ENCODE data around the gene SIRPG. TPM values are rescaled to one million over a fixed set of nuclear protein-coding genes. Genes with fewer than 3 reads are reported as not detected.

The SIRPG gene
- polyA plus RNA-seq, 1 of the 3 experiments (the other 2 are of a cell fraction), result not detected

- Histone ChIP-seq H3K9me2 (no peaks in the 10 kb centered on the region), H3K36me3 (replicated peaks in 1 of 2; ENCODE audit: control insufficient read depth in 1 of 2, insufficient read depth in 2 of 2, low read length in 1 of 2) (no peaks in the 10 kb centered on the region), H4K20me1 (ENCODE audit: insufficient read depth) (0 out of 2 replicates have a peak, but pooled peaks cover 5% of the 10 kb centered on the region), H3K27me3 (ENCODE audit: insufficient read depth) (no peaks in the 10 kb centered on the region), H3K4me3 (ENCODE audit: low read depth in 2 of 2, low read length in 1 of 2) (no peak overlapping the region), H3K9me3 (no peaks in the 10 kb centered on the region), H3K79me2 (ENCODE audit: insufficient read depth) (no peaks in the 10 kb centered on the region), H3K9ac (no peak overlapping the region), H3F3A (replicated peaks; ENCODE audit: insufficient read depth) (no peaks in the 10 kb centered on the region), H3K27ac (ENCODE audit: low read depth in 2 of 2, low read length in 1 of 2) (no peak overlapping the region), H3K4me1 (ENCODE audit: control insufficient read depth in 1 of 2, insufficient read depth in 2 of 2, low read depth in 1 of 2, low read length in 1 of 2) (no peaks in the 10 kb centered on the region), H2AFZ (ENCODE audit: low read depth) (no peak overlapping the region), H3K4me2 (no peak overlapping the region)
- DNase-seq, result no peak
- ChIA-PET CTCF (no interaction called here), POLR2A (no interaction called here)
- 27% methylated on average over 1 of the region's 1 CpG for WGBS (ENCODE audit: low lambda C conversion rate)
- TF ChIP-seq USF2 (IDR thresholded peaks at IDR 0.05; ENCODE audit: borderline replicate concordance, low read depth, low read length), result no peak
- TF ChIP-seq MXI1 (IDR thresholded peaks at IDR 0.05; ENCODE audit: low read depth, low read length), result no peak
Measured at GRCh38 chr20:1652104-1652503, 5.5 kb downstream of the SIRPG start.

- H3F3A ChIP-seq (replicated peaks; ENCODE audit: insufficient read depth), result no peaks in the 10 kb centered on the region
- H3K4me2 ChIP-seq, result no peak overlapping the region
- H2AFZ ChIP-seq (ENCODE audit: low read depth), result no peak overlapping the region
- H3K4me1 ChIP-seq (ENCODE audit: control insufficient read depth in 1 of 2, insufficient read depth in 2 of 2, low read depth in 1 of 2, low read length in 1 of 2), result no peaks in the 10 kb centered on the region
- POLR2A ChIA-PET, result no interaction called here
- H3K27ac ChIP-seq (ENCODE audit: low read depth in 2 of 2, low read length in 1 of 2), result no peak overlapping the region
- H3K9me3 ChIP-seq, result no peaks in the 10 kb centered on the region
- CTCF ChIA-PET, result interaction anchor here (1.0 kb wide), 1 partner anchor 185 kb away, joined by 3 read pairs; the partner anchor contains the start of gene NSFL1C
- no peaks in the 10 kb centered on the region for H3K79me2 ChIP-seq (ENCODE audit: insufficient read depth)
- 0 out of 2 replicates have a peak, but pooled peaks cover 5% of the 10 kb centered on the region for H4K20me1 ChIP-seq (ENCODE audit: insufficient read depth)
- H3K27me3 ChIP-seq (ENCODE audit: insufficient read depth), result no peaks in the 10 kb centered on the region
- no peak overlapping the region for H3K4me3 ChIP-seq (ENCODE audit: low read depth in 2 of 2, low read length in 1 of 2)
- DNase-seq, result no peak
- TF ChIP-seq ELF1 (IDR thresholded peaks at IDR 0.05), result no peak
- TF ChIP-seq FOXJ3 (CRISPR knock-in tag; IDR thresholded peaks at IDR 0.05), result no peak
- no peak for TF ChIP-seq RXRA (IDR thresholded peaks at IDR 0.05; ENCODE audit: borderline replicate concordance, low read depth)
- TF ChIP-seq USF2 (IDR thresholded peaks at IDR 0.05; ENCODE audit: borderline replicate concordance, low read depth, low read length), result no peak
- no peak for TF ChIP-seq SIN3A (IDR thresholded peaks at IDR 0.05; ENCODE audit: borderline replicate concordance, low read depth, low read length)
- no peak for TF ChIP-seq GABPA (IDR thresholded peaks at IDR 0.05; ENCODE audit: low read depth)
- no peak for TF ChIP-seq SMC3 (IDR thresholded peaks at IDR 0.05; ENCODE audit: low read depth, low read length)
- TF ChIP-seq ZBTB33 (IDR thresholded peaks at IDR 0.05; ENCODE audit: borderline replicate concordance, low read depth), result no peak
- no peak for TF ChIP-seq TEAD4 (IDR thresholded peaks at IDR 0.05; ENCODE audit: borderline replicate concordance, insufficient read depth)
- no peak for TF ChIP-seq RAD21 (IDR thresholded peaks at IDR 0.05; ENCODE audit: low read length)
- no peak for TF ChIP-seq EP300 (IDR thresholded peaks at IDR 0.05; ENCODE audit: borderline replicate concordance in 1 of 2, low read depth in 1 of 2, low read length in 1 of 2)
- no peaks in the 10 kb centered on the region for H3K9me2 ChIP-seq
- WGBS (ENCODE audit: low lambda C conversion rate), result 13% methylated on average over 3 of the region's 3 CpGs
- H3K9ac ChIP-seq, result no peak overlapping the region
- no peaks in the 10 kb centered on the region for H3K36me3 ChIP-seq (replicated peaks in 1 of 2; ENCODE audit: control insufficient read depth in 1 of 2, insufficient read depth in 2 of 2, low read length in 1 of 2)
Measured at GRCh38 chr20:1651268-1652058, 6.1 kb downstream of the SIRPG start.
